ENCODE measurements around the gene ZCRB1.

The ZCRB1 gene

DNA sequence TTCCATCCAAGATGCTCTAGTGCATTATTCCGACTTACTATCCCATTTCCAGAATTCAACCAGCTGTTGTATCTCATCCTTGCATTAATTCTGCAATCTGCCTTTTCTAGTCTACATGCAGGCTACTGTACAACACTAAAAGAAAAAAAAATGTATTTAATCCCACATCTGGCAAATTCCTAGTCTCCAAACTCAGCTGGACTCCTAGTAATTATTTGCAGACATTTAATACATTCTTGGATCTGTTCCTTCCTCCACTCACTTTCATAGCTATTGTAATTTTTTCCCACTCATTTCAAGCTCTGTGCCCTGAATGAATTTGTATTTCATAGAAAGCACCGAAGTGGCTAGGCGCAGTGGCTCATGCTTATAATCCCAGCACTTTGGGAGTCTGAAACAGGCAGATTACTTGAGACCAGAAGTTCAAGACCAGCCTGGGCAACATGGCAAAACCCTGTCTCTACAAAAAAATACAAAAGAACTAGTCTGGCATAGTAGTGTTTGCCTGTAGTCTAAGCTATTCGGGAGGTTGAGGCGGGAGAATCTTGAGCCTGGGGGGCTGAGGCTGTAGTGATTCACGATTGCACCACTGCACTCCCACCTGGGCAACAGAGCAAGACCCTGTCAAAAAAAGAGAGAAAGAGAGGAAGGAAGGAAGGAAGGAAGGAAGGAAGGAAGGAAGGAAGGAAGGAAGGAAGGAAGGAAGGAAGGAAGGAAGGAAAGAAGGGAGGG lies 48.3 kb downstream of the ZCRB1 start:
- no peak for DNase-seq

DNA sequence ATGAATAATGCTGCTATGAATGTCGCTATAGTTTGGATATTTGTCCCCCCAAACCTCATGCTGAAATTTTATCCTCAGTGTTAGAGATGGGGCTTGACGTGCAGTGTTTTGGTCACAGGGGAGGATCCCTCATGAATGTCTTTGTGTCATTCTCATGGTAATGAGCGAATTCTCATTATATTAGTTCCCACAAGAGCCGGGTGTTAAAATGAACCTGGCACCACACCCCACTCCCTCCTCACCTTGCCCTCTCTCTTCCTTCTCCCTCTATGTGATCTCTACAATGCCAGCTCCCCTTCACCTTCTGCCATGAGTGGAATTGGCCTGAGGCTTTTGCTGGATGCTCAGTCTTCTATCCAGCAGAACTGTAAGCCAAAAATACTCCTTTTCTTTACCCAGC lies 50.4 kb downstream of the ZCRB1 start:
- DNase-seq, result no peak

DNA sequence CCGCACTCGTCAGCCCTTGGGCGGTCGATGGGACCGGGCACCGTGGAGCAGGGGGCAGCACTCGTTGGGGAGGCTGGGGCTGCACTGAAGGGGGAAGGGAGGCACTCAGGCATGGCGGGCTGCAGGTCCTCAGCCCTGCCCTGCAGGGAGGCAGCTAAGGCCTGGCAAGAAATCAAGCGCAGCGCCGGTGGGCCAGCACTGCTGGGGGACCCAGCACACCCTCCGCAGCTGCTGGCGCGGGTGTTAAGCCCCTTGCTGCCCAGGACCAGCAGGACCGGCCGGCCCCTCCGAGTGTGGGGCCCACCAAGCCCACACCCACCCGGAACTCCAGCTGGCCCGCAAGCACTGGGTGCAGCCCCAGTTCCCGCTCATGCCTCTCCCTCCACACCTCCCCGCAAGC lies 52.2 kb downstream of the ZCRB1 start:
- DNase-seq, result no peak

DNA sequence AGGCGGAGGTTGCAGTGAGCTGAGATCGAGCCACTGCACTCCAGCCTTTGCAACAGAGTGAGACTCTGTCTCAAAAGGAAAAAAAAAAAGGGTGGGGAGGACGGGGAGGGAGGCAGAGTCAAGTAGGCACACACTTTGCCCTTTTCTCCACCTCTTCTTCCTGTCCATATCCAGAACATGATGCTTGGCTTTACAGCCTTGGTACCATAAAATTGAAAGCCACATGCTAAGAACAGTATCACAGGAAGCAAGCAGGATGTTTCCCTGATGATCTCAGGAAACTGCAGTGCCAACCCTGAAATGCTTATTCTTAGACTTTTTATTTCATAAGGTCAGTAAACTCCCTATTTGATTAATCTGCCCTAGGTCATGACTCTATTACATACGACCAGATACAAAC lies 55.3 kb downstream of the ZCRB1 start:
- DNase-seq, result no peak

DNA sequence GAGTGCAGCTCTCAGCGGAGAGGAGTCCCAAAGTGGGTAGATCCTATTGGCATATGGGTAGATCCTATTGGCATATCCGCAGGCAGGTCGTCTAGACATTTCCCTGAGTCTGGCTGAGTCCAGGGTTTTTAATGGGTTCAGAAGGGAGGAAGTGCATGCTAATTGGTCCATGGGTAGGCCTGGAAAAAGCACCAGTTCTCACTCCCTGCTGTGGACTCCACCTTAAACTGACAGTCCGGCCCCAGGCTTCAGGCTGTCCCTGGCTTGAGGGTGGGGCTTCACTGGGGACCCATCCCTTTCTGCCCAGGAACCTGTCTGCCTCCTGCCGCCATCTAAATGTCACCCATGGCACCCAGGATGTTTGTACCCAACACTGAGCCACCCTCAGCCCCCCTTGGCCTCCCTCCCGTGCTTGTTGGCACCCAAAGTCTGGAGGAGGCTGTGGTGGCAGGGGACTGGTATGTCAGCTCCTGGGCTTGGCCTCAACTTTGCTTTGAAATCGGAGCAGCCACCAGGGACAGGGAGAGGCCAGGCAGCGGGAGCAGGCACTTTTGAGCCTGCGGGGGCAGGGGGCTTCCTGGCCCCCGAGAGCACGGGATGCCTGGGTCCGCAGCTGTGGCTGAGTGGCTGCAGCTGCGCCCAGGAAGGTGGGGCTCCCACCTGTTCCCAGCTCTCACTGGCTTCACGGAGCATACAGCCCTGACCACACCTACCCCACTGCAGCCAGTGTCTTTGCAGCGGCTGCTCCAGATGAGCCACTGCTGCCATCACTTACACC lies 58.3 kb downstream of the ZCRB1 start:
- DNase-seq, result no peak

DNA sequence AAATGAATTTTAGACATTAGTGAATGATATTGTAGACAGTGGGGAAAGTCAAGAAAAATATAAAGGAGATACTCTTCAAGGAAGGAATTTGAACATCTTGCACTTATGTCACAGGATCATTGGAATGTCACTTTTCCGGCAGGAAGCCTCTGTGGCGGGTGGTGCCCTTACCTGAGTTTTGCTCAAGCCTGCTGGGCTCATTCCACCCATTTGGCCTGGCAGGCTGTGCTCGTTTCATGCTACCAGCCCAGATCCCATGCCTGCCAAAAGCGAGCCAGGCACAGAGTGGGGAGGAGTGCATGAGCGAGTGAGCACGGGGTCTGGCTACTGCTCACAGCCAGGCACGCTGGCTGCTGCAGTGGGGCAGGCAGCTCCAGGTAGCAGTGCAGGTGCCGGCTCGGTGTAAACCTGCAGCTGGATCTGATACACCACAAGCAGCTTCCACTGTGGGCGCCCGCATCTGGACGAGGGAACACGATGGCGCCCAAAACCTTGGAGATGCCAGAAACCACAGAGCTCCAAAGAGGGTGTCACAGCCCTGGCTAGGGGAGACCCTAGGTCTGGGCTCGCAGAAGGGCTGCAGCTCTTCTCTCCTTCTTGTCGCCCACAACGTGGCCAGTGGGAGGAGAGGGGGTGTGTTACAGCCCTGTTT lies 59.2 kb downstream of the ZCRB1 start:
- DNase-seq, result no peak

DNA sequence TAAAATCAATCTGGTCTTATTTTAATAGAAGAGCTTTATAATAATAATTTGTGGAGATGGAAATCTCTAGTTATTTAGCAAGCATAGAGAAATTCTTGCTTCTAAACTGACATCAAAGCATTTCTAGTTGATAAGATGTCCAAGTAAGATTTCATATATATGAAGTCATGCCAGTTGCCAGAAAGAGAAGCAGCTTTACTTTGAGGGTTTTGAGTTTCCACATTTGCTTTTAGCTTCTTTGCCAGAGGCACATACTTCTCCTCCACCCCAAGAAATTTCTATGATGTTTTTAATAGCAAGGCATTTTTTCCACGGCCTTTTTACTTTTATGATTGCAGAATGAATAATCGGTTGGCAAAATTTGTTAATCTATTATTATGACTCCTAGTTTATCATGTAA lies 63.6 kb downstream of the ZCRB1 start:
- DNase-seq, result no peak

Measured in stimulated activated naive CD4-positive, alpha-beta T cell (primary cell).